ENCODE measurements around the gene FAM107B.

GRCh38 chr10:14671386-14671831, 103.3 kb downstream of the FAM107B start:
- TF ChIP-seq CTCF (IDR thresholded peaks at IDR 0.05; ENCODE audit: low read depth, low read length, missing input control) (no peak), GABPA (IDR thresholded peaks at IDR 0.05 in 1 of 2, conservative IDR thresholded peaks at IDR 0.05 in 1 of 2) (no peak), RAD21 (IDR thresholded peaks at IDR 0.05) (no peak), TAF1 (conservative IDR thresholded peaks at IDR 0.05) (no peak), REST (IDR thresholded peaks at IDR 0.05) (no peak), SP1 (IDR thresholded peaks at IDR 0.05) (no peak), FOXA1 (IDR thresholded peaks at IDR 0.05) (no peak), YY1 (IDR thresholded peaks at IDR 0.05) (no peak), FOXA2 (IDR thresholded peaks at IDR 0.05) (no peak), RXRA (IDR thresholded peaks at IDR 0.05) (no peak), JUND (IDR thresholded peaks at IDR 0.05) (no peak), MAX (IDR thresholded peaks at IDR 0.05) (no peak), NR2F2 (IDR thresholded peaks at IDR 0.05) (no peak)
